Measurements from ENCODE around the gene RAP1GAP. TPM values are rescaled to one million over a fixed set of nuclear protein-coding genes. Genes with fewer than 3 reads are reported as not detected.

The RAP1GAP gene
- total RNA-seq, 1 donor from 2014 or later: 2.6 TPM

GRCh38 chr1:21673277-21673780 lies 4.2 kb upstream of the RAP1GAP start:
- no peaks in the 10 kb centered on the region for H3K9me3 ChIP-seq (ENCODE audit: low read depth)
- H3K27ac Mint-ChIP-seq: no peak overlapping the region
- peaks cover 5% of the 10 kb centered on the region for H3K4me1 ChIP-seq
- no peak overlapping the region for H3K9ac ChIP-seq
- H3K79me2 ChIP-seq (ENCODE audit: low read depth): no peaks in the 10 kb centered on the region
- H3K9me3 Mint-ChIP-seq: no peaks in the 10 kb centered on the region
- peaks cover 11% of the 10 kb centered on the region for H3F3A ChIP-seq (ENCODE audit: low read depth)
- no peaks in the 10 kb centered on the region for H3K36me3 Mint-ChIP-seq
- H3K4me2 ChIP-seq: no peak overlapping the region
- no peak for DNase-seq (ENCODE audit: low spot score)
- peaks cover 32% of the 10 kb centered on the region for H3K4me1 Mint-ChIP-seq
- H3K27ac ChIP-seq: no peak overlapping the region
- H3K36me3 ChIP-seq: no peaks in the 10 kb centered on the region
- H3K4me3 ChIP-seq: no peak overlapping the region
- TF ChIP-seq EZH2 (IDR thresholded peaks at IDR 0.05) (no peak), EZH2phosphoT487 (IDR thresholded peaks at IDR 0.05) (no peak)
- H3K27me3 Mint-ChIP-seq (ENCODE audit: insufficient read depth, low read depth): peaks cover 8% of the 10 kb centered on the region
- no peak overlapping the region for H2AFZ ChIP-seq (replicated peaks)
- peaks cover 27% of the 10 kb centered on the region for H3K27me3 ChIP-seq
- H3K4me3 Mint-ChIP-seq: no peak overlapping the region
- H4K20me1 ChIP-seq (ENCODE audit: low read depth): no peaks in the 10 kb centered on the region

- peaks cover 32% of the 10 kb centered on the region for H3K4me1 Mint-ChIP-seq
- Histone ChIP-seq H3K9me3 (ENCODE audit: low read depth) (no peaks in the 10 kb centered on the region), H3K4me2 (no peak overlapping the region)
Measured at GRCh38 chr1:21672478-21673276, 3.5 kb upstream of the RAP1GAP start.

GRCh38 chr1:21671915-21672314 lies 2.8 kb upstream of the RAP1GAP start:
- no peak overlapping the region for H3K27ac Mint-ChIP-seq

More at GRCh38 chr1:21672478-21673276, 3.5 kb upstream of the RAP1GAP start:
- no peak overlapping the region for H3K9ac ChIP-seq
- H3K79me2 ChIP-seq (ENCODE audit: low read depth): no peaks in the 10 kb centered on the region
- H3K4me3 ChIP-seq: no peak overlapping the region
- H3K27me3 ChIP-seq: peaks cover 34% of the 10 kb centered on the region
- no peak overlapping the region for H2AFZ ChIP-seq (replicated peaks)
- peaks cover 9% of the 10 kb centered on the region for H3K4me1 ChIP-seq
- no peak for DNase-seq (ENCODE audit: low spot score)
- Mint-ChIP-seq H3K36me3 (no peaks in the 10 kb centered on the region), H3K27ac (no peak overlapping the region), H3K9me3 (no peaks in the 10 kb centered on the region), H3K4me3 (no peak overlapping the region), H3K27me3 (ENCODE audit: insufficient read depth, low read depth) (peaks cover 11% of the 10 kb centered on the region)
- H3K27ac ChIP-seq: no peak overlapping the region
- H3F3A ChIP-seq (ENCODE audit: low read depth): peaks cover 11% of the 10 kb centered on the region
- TF ChIP-seq EZH2 (IDR thresholded peaks at IDR 0.05) (no peak), CTCF (IDR thresholded peaks at IDR 0.05) (no peak), EZH2phosphoT487 (IDR thresholded peaks at IDR 0.05) (no peak)
- H3K36me3 ChIP-seq: no peaks in the 10 kb centered on the region
- H4K20me1 ChIP-seq (ENCODE audit: low read depth): no peaks in the 10 kb centered on the region

More at GRCh38 chr1:21671915-21672314, 2.8 kb upstream of the RAP1GAP start:
- Mint-ChIP-seq H3K9me3 (no peaks in the 10 kb centered on the region), H3K27me3 (ENCODE audit: insufficient read depth, low read depth) (peaks cover 17% of the 10 kb centered on the region), H3K36me3 (no peaks in the 10 kb centered on the region), H3K4me3 (no peak overlapping the region), H3K4me1 (peaks cover 37% of the 10 kb centered on the region)
- Histone ChIP-seq H3F3A (ENCODE audit: low read depth) (peaks cover 11% of the 10 kb centered on the region), H3K79me2 (ENCODE audit: low read depth) (no peaks in the 10 kb centered on the region), H4K20me1 (ENCODE audit: low read depth) (no peaks in the 10 kb centered on the region), H2AFZ (replicated peaks) (no peak overlapping the region), H3K27me3 (peaks cover 41% of the 10 kb centered on the region), H3K9me3 (ENCODE audit: low read depth) (no peaks in the 10 kb centered on the region), H3K36me3 (no peaks in the 10 kb centered on the region), H3K9ac (no peak overlapping the region), H3K4me2 (no peak overlapping the region), H3K27ac (no peak overlapping the region), H3K4me1 (peaks cover 9% of the 10 kb centered on the region), H3K4me3 (no peak overlapping the region)
- DNase-seq (ENCODE audit: low spot score): no peak
- TF ChIP-seq EZH2 (IDR thresholded peaks at IDR 0.05) (no peak), CTCF (IDR thresholded peaks at IDR 0.05) (no peak), EZH2phosphoT487 (IDR thresholded peaks at IDR 0.05) (no peak)
